Measurements from ENCODE around the gene ECPAS.

DNA sequence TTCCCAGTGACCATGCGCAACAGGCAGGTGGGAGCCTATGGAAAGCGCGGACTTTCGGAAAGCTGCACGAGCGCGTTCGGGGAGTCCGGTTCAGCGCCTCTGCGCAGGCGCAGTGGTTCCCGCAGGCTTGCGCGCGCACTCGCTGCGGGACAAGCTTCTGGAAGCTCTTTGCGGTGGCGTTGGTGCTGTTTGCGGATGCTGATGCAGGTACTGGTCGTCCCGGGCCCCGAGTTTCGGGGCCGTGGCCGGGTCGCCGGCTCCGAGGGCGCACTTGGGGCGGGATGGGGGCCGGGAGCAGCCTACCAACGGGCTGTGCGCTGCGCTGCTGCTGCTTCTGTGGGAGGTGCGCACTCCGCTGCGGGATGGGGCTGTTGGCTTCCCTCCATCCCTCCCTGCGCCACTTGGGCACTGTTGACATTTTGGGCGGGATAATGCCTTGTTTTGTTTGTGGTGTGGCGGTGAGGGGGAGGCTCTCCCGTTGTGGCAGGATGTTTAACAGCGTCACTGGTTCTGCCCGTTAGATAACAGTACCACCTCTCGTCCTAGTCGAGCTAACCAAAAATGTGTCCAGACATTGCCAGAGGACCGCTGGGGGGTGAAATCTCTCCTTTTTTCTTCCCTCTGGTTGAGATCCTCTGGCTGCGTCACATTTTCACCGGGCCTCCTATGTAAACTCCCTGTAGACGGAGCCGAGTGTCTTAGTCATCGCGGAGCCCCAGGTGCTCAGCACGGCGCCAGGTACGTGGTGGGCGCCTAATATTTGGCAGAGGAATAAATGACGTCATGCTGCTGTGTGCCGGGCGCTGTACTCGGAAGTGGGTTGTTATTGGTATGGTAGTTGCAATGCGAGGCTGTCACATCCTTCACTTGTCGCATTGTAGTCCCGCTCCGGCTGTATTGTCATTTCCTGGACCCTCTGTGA, 41.1 kb upstream of the ECPAS start, which contains the start of gene ZNF483:
- TF ChIP-seq, protein P1, sequence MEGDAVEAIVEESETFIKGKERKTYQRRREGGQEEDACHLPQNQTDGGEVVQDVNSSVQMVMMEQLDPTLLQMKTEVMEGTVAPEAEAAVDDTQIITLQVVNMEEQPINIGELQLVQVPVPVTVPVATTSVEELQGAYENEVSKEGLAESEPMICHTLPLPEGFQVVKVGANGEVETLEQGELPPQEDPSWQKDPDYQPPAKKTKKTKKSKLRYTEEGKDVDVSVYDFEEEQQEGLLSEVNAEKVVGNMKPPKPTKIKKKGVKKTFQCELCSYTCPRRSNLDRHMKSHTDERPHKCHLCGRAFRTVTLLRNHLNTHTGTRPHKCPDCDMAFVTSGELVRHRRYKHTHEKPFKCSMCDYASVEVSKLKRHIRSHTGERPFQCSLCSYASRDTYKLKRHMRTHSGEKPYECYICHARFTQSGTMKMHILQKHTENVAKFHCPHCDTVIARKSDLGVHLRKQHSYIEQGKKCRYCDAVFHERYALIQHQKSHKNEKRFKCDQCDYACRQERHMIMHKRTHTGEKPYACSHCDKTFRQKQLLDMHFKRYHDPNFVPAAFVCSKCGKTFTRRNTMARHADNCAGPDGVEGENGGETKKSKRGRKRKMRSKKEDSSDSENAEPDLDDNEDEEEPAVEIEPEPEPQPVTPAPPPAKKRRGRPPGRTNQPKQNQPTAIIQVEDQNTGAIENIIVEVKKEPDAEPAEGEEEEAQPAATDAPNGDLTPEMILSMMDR (conservative IDR thresholded peaks at IDR 0.05 in 1 of 2, IDR thresholded peaks at IDR 0.05 in 1 of 2; ENCODE audit: extremely low read depth in 1 of 2, insufficient read depth in 1 of 2, low read depth in 1 of 2, low read length in 2 of 2), result no peak
- TF ChIP-seq EZH2 (IDR thresholded peaks at IDR 0.05; ENCODE audit: borderline replicate concordance, low read length), result no peak
